Muscle layer of duodenum (tissue), 2 donors: ENCODE measurements around the gene CLK2.
"Not testable (repeated sequence)": the region's sequence is repeated elsewhere in the genome, so short reads cannot be mapped to it uniquely, and the experiment has no call there.

ENCODE experiments used
- H3K27ac ChIP-seq: one replicate; pipeline ENCODE4 v1.7.0; 2013; ENCODE audit warnings: mild to moderate bottlenecking, low read length
- H3K27me3 ChIP-seq: one replicate; pipeline ENCODE4 v1.7.0; 2013; ENCODE audit warnings: low read depth, mild to moderate bottlenecking, control low read depth, low read length
- H3K36me3 ChIP-seq, 2 donors: one replicate each; pipeline ENCODE4 v1.7.0; 2013; ENCODE audit warnings: low read length in 2 of 2, control low read depth in 1 of 2, mild to moderate bottlenecking in 1 of 2; ENCODE audit not compliant: insufficient read depth in 2 of 2, control insufficient read depth in 1 of 2
- H3K4me1 ChIP-seq, 2 donors: one replicate each; pipeline ENCODE4 v1.7.0; 2013; ENCODE audit warnings: low read length in 2 of 2, mild to moderate bottlenecking in 2 of 2, control low read depth in 1 of 2, moderate library complexity in 1 of 2; ENCODE audit not compliant: insufficient read depth in 2 of 2, control insufficient read depth in 1 of 2
- H3K4me3 ChIP-seq, 2 donors: one replicate each; pipeline ENCODE4 v1.7.0; 2013; ENCODE audit warnings: low read length in 2 of 2, low read depth in 1 of 2, mild to moderate bottlenecking in 1 of 2
- H3K9me3 ChIP-seq, 2 donors: one replicate each; pipeline ENCODE4 v1.7.0; 2013; ENCODE audit warnings: low read length in 2 of 2, control low read depth in 1 of 2, mild to moderate bottlenecking in 1 of 2; ENCODE audit not compliant: control insufficient read depth in 1 of 2
- donor health status: healthy.

The CLK2 gene

GRCh38 chr1:155295183-155295941 lies 22.1 kb upstream of the CLK2 start:
- peak overlapping the region in 1 of 2 donors; percentile 8 for H3K4me3 ChIP-seq
- H3K27me3 ChIP-seq, result peaks cover 19% of the 10 kb centered on the region
- H3K9me3 ChIP-seq, result no peaks in the 10 kb centered on the region
- no peak overlapping the region for H3K27ac ChIP-seq
- peaks cover 0 to 9% of the 10 kb centered on the region in 2 donors for H3K4me1 ChIP-seq
- no peaks in the 10 kb centered on the region for H3K36me3 ChIP-seq

GRCh38 chr1:155294520-155295182 lies 21.3 kb upstream of the CLK2 start:
- Histone ChIP-seq H3K27me3 (peaks cover 19% of the 10 kb centered on the region), H3K36me3 (no peaks in the 10 kb centered on the region), H3K9me3 (no peaks in the 10 kb centered on the region), H3K4me1 (peaks cover 0 to 9% of the 10 kb centered on the region in 2 donors), H3K27ac (no peak overlapping the region), H3K4me3 (peak overlapping the region in 1 of 2 donors; percentile 8)

- Histone ChIP-seq H3K9me3 (no peaks in the 10 kb centered on the region), H3K27ac (no peak overlapping the region), H3K27me3 (peaks cover 19% of the 10 kb centered on the region), H3K4me3 (no peak overlapping the region), H3K36me3 (no peaks in the 10 kb centered on the region), H3K4me1 (peaks cover 0 to 9% of the 10 kb centered on the region in 2 donors)
These were observed 19.9 kb upstream of the CLK2 start for GRCh38 chr1:155293086-155293749.

- H3K9me3 ChIP-seq, H3K4me3 ChIP-seq, H3K27ac ChIP-seq, H3K4me1 ChIP-seq, H3K36me3 ChIP-seq: not testable (repeated sequence)
- H3K27me3 ChIP-seq, result peaks cover 17% of the 10 kb centered on the region
These were observed 17.7 kb upstream of the CLK2 start for GRCh38 chr1:155291006-155291405.

- no peak overlapping the region for H3K27ac ChIP-seq
- H3K4me1 ChIP-seq, result no peaks in the 10 kb centered on the region
- H3K9me3 ChIP-seq, result no peaks in the 10 kb centered on the region
- H3K4me3 ChIP-seq, result no peak overlapping the region
- H3K36me3 ChIP-seq, result no peaks in the 10 kb centered on the region
- H3K27me3 ChIP-seq, result no peaks in the 10 kb centered on the region
These were observed 14.8 kb upstream of the CLK2 start for GRCh38 chr1:155287987-155288543.

- Histone ChIP-seq H3K4me3 (no peak overlapping the region), H3K4me1 (no peaks in the 10 kb centered on the region), H3K9me3 (no peaks in the 10 kb centered on the region), H3K27me3 (no peaks in the 10 kb centered on the region), H3K36me3 (no peaks in the 10 kb centered on the region), H3K27ac (no peak overlapping the region)
These were observed 13.2 kb upstream of the CLK2 start for GRCh38 chr1:155286544-155286943.

- no peaks in the 10 kb centered on the region for H3K36me3 ChIP-seq
These were observed 12.3 kb upstream of the CLK2 start for GRCh38 chr1:155285631-155286044.

GRCh38 chr1:155285063-155285462 lies 11.8 kb upstream of the CLK2 start:
- no peaks in the 10 kb centered on the region for H3K4me1 ChIP-seq
- no peaks in the 10 kb centered on the region for H3K36me3 ChIP-seq
- H3K4me3 ChIP-seq, result no peak overlapping the region
- H3K27me3 ChIP-seq, result no peaks in the 10 kb centered on the region
- no peaks in the 10 kb centered on the region for H3K9me3 ChIP-seq
- H3K27ac ChIP-seq, result no peak overlapping the region

More at GRCh38 chr1:155285631-155286044, 12.3 kb upstream of the CLK2 start:
- Histone ChIP-seq H3K27ac (no peak overlapping the region), H3K4me3 (no peak overlapping the region), H3K4me1 (no peaks in the 10 kb centered on the region), H3K27me3 (no peaks in the 10 kb centered on the region), H3K9me3 (no peaks in the 10 kb centered on the region)

- Histone ChIP-seq H3K27ac (no peak overlapping the region), H3K27me3 (no peaks in the 10 kb centered on the region), H3K4me3 (no peak overlapping the region), H3K4me1 (no peaks in the 10 kb centered on the region), H3K36me3 (no peaks in the 10 kb centered on the region), H3K9me3 (no peaks in the 10 kb centered on the region)
These were observed 11.2 kb upstream of the CLK2 start for GRCh38 chr1:155284476-155284875.

GRCh38 chr1:155282488-155283091 lies 9.3 kb upstream of the CLK2 start:
- Histone ChIP-seq H3K27ac (no peak overlapping the region), H3K9me3 (no peaks in the 10 kb centered on the region), H3K4me1 (peaks cover 0 to 9% of the 10 kb centered on the region in 2 donors), H3K36me3 (no peaks in the 10 kb centered on the region), H3K27me3 (no peaks in the 10 kb centered on the region), H3K4me3 (no peak overlapping the region)

- Histone ChIP-seq H3K27me3 (no peaks in the 10 kb centered on the region), H3K36me3 (no peaks in the 10 kb centered on the region), H3K4me3 (no peak overlapping the region), H3K9me3 (no peaks in the 10 kb centered on the region), H3K27ac (no peak overlapping the region), H3K4me1 (peaks cover 0 to 17% of the 10 kb centered on the region in 2 donors)
These were observed 6.0 kb upstream of the CLK2 start for GRCh38 chr1:155279268-155279667.
